Measurements from ENCODE around the gene SORCS1. TPM values are rescaled to one million over a fixed set of nuclear protein-coding genes. Genes with fewer than 3 reads are reported as not detected.

SORCS1 gene
- total and polyA plus RNA-seq, 2 of the 8 experiments (the other 6 are each of a cell fraction or from before 2014, with no cell fraction given), result 4.1 to 4.6 TPM

GRCh38 chr10:106555599-106555998 lies 608.9 kb downstream of the SORCS1 start (continued):
- TF ChIP-seq E2F6 (IDR thresholded peaks at IDR 0.05), result no peak
- no peak for TF ChIP-seq CHD7 (IDR thresholded peaks at IDR 0.05; ENCODE audit: insufficient replicate concordance, low read length)
- TF ChIP-seq CREB1 (IDR thresholded peaks at IDR 0.05), result no peak
- TF ChIP-seq TCF12 (IDR thresholded peaks at IDR 0.05; ENCODE audit: low read depth, low read length), result no peak
